ELR (cell line): ENCODE measurements around the gene EGFL6.

Experiments
- DNase-seq: peaks from one replicate; pipeline ENCODE4 v3.0.0-alpha.2; 2015; ENCODE audit warnings: low read depth

The EGFL6 gene

GRCh38 chrX:13569479-13570260 lies at the start of gene EGFL6:
TSS of gene EGFL6 (plus strand) at chrX:13569601. CDS start at chrX:13569862, 261 bp downstream.
- DNase-seq = no peak

GRCh38 chrX:13520351-13520750 lies 49.0 kb upstream of the EGFL6 start:
- no peak for DNase-seq

GRCh38 chrX:13520936-13521335 lies 48.5 kb upstream of the EGFL6 start:
- DNase-seq = no peak

GRCh38 chrX:13522811-13523210 lies 46.6 kb upstream of the EGFL6 start:
- peak; percentile 3 for DNase-seq

- peak; percentile 67 for DNase-seq
Observed at GRCh38 chrX:13533726-13534125, 35.7 kb upstream of the EGFL6 start.

GRCh38 chrX:13535376-13536165 lies 33.8 kb upstream of the EGFL6 start:
- DNase-seq = no peak

GRCh38 chrX:13536551-13536950 lies 32.9 kb upstream of the EGFL6 start:
- DNase-seq = no peak

GRCh38 chrX:13538414-13538813 lies 31.0 kb upstream of the EGFL6 start:
- DNase-seq = no peak

GRCh38 chrX:13540602-13541001 lies 28.8 kb upstream of the EGFL6 start:
- DNase-seq = no peak

- no peak for DNase-seq
Observed at GRCh38 chrX:13545726-13546125, 23.7 kb upstream of the EGFL6 start.

- no peak for DNase-seq
Observed at GRCh38 chrX:13547671-13548070, 21.7 kb upstream of the EGFL6 start.

GRCh38 chrX:13550346-13550745 lies 19.1 kb upstream of the EGFL6 start:
- DNase-seq = no peak

GRCh38 chrX:13551610-13552009 lies 17.8 kb upstream of the EGFL6 start:
- DNase-seq = no peak

- no peak for DNase-seq
Observed at GRCh38 chrX:13552892-13553291, 16.5 kb upstream of the EGFL6 start.

GRCh38 chrX:13565511-13565910 lies 3.9 kb upstream of the EGFL6 start:
- no peak for DNase-seq

- no peak for DNase-seq
Observed at GRCh38 chrX:13570261-13570605, 832 bp downstream of the EGFL6 start.

GRCh38 chrX:13571136-13571535 lies 1.7 kb downstream of the EGFL6 start:
- DNase-seq = no peak

GRCh38 chrX:13574600-13574999 lies 5.2 kb downstream of the EGFL6 start:
- no peak for DNase-seq

GRCh38 chrX:13579661-13580060 lies 10.3 kb downstream of the EGFL6 start:
- DNase-seq = no peak

GRCh38 chrX:13581554-13581953 lies 12.2 kb downstream of the EGFL6 start:
- no peak for DNase-seq

GRCh38 chrX:13587786-13588477 lies 18.5 kb downstream of the EGFL6 start:
- DNase-seq = no peak

GRCh38 chrX:13590207-13590606 lies 20.8 kb downstream of the EGFL6 start:
- DNase-seq = no peak

- DNase-seq = no peak
Observed at GRCh38 chrX:13590914-13591313, 21.5 kb downstream of the EGFL6 start.
